ENCODE measurements around the gene PGAP2. TPM values are rescaled to one million over a fixed set of nuclear protein-coding genes. Genes with fewer than 3 reads are reported as not detected.

The PGAP2 gene
- total and polyA plus RNA-seq, 4 experiments from 2014 or later, result 16.2 to 20.7 (median 18.5) TPM

DNA sequence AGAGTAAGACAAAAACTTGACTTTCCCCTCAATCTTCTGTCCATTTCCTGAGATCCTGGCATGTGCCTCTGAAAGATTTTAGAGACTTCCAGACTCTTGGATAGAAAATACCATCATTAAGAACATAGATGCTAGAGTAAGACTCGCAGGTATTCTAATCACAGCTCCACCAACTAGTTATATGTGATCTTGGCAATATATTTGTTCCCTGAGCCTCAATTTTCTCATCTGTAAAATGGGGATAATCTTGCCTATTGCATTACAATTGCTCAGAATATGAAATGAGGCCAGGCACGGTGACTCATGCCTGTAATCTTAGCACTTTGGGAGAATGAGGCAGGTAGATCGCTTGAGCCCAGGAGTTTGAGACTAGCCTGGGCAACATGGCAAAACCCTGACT lies 21.7 kb downstream of the PGAP2 start:
- no peak for DNase-seq
- Mint-ChIP-seq H3K4me3 (no peak overlapping the region), H3K27ac (peak overlapping the region; percentile 29 to 99 (median 58)), H3K4me1 (peaks cover 57 to 81% (median 68%) of the 10 kb centered on the region in 4 donors), H3K27me3 (no peaks in the 10 kb centered on the region), H3K36me3 (peaks cover 44 to 82% of the 10 kb centered on the region in 2 donors), H3K9me3 (no peaks in the 10 kb centered on the region)
- intact Hi-C loops (cut with micrococcal nuclease), result no loop called here
- no peaks in the 10 kb centered on the region for H3K27me3 ChIP-seq (ENCODE audit: insufficient read depth, low read length)
- H3K9me3 ChIP-seq (ENCODE audit: control insufficient read depth in 1 of 2, low read length in 2 of 2), result no peaks in the 10 kb centered on the region
- H3K4me3 ChIP-seq (ENCODE audit: low read length in 2 of 2), result no peak overlapping the region
- peaks cover 55% of the 10 kb centered on the region for H3K36me3 ChIP-seq (ENCODE audit: insufficient read depth, low read length)
- peak overlapping the region; percentile 22 for H3K27ac ChIP-seq (ENCODE audit: low read depth, low read length)
- ChIA-PET CTCF (ENCODE audit: partially characterized antibody) (interaction anchor here (1.3 to 17.8 kb wide), 4 partner anchors 9 to 243 kb away, joined by 4 to 514 read pairs (median 31); partner anchors contain the start of genes PGAP2, RHOG and STIM1), POLR2A (ENCODE audit: partially characterized antibody) (interaction anchor here (1.3 to 14.3 kb wide), 5 partner anchors 8 to 234 kb away, joined by 3 to 221 read pairs (median 3); partner anchors contain the start of gene RHOG)
- peaks cover 60% of the 10 kb centered on the region for H3K4me1 ChIP-seq (ENCODE audit: insufficient read depth, low read length)

DNA sequence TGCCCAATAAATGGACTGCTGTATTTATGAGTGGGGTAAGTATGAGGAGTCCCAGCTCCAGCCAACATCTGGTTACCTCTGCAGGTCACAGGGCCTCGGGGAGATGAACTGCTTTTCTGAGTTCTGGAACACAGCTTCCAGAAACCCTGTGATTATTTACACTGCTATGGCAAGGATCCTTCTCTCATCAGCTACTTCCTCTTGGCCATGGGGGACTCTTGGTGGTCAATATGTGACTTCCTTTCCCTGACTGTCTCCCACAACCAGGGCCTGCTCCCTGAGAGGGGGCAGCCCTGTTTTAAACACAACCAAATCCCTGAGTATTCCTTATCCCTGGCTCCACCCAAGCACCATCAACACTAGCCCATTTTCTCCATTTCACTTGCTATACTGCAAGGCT lies 22.4 kb downstream of the PGAP2 start:
- Mint-ChIP-seq H3K4me1 (peaks cover 60 to 83% (median 71%) of the 10 kb centered on the region in 4 donors), H3K4me3 (peak overlapping the region in 4 of 8 donors; percentile 1 to 84 (median 42)), H3K36me3 (peaks cover 50 to 88% of the 10 kb centered on the region in 2 donors), H3K27me3 (no peaks in the 10 kb centered on the region), H3K27ac (peak overlapping the region; percentile 85 to 99 (median 94)), H3K9me3 (peaks cover 0 to 1% (median 0%) of the 10 kb centered on the region in 8 donors)
- Histone ChIP-seq H3K36me3 (ENCODE audit: insufficient read depth, low read length) (peaks cover 49% of the 10 kb centered on the region), H3K4me3 (ENCODE audit: low read length in 2 of 2) (no peak overlapping the region), H3K9me3 (ENCODE audit: control insufficient read depth in 1 of 2, low read length in 2 of 2) (no peaks in the 10 kb centered on the region), H3K4me1 (ENCODE audit: insufficient read depth, low read length) (peaks cover 60% of the 10 kb centered on the region), H3K27me3 (ENCODE audit: insufficient read depth, low read length) (no peaks in the 10 kb centered on the region), H3K27ac (ENCODE audit: low read depth, low read length) (peak overlapping the region; percentile 51)
- ChIA-PET CTCF (ENCODE audit: partially characterized antibody) (interaction anchor here (1.3 to 25.8 kb wide), 6 partner anchors 7 to 242 kb away, joined by 4 to 934 read pairs (median 31); partner anchors contain the start of genes PGAP2, RHOG and STIM1), POLR2A (ENCODE audit: partially characterized antibody) (interaction anchor here (1.3 to 14.8 kb wide), 5 partner anchors 8 to 233 kb away, joined by 3 to 659 read pairs (median 66); partner anchors contain the start of genes RHOG and STIM1)
- intact Hi-C loops (cut with micrococcal nuclease), result no loop called here
- DNase-seq, result no peak

DNA sequence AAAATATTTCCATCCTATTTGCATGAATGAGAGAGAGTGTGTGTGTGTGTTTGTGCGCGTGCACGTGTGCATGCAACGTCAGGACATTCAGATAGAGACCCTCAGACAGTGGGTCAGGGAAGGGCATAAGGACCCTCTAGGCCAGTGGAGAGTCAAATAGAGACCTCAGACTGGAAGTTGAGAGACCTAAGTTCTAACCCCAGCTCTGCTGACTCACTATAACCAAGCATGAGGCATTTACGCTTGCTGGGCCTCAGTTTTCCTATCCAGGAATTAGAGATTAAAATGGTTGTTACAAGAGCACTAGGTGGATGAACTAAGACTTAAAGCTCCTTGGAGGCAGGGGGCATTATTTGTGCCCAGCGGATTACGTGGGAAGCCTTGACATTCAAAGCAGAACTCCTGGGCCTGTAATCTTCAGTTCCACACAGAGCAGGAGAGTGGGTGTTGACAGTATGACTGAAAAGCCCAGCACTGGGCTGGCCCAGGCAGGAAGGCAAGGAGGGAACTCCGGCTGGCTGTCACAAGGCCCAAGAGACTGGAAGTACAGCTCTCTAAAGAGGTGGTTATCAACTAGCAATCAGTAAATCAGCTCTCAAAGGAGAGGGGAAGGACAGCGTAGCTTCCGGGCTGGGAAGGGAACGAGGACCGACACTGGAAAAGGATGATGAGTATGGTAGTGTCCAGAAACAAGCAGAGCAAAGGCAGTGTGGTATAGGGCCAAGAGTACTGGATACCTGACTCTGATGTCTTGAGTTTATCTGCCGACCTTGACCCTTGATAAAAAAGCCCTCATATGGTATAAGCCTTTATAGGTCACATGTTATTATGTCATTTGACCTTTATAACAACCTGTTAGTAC lies 23.2 kb downstream of the PGAP2 start:
- no peak for DNase-seq
- Mint-ChIP-seq H3K4me1 (peaks cover 58 to 84% (median 71%) of the 10 kb centered on the region in 4 donors), H3K27me3 (no peaks in the 10 kb centered on the region), H3K36me3 (peaks cover 45 to 79% of the 10 kb centered on the region in 2 donors), H3K4me3 (peak overlapping the region; percentile 56 to 84 (median 70)), H3K27ac (peak overlapping the region; percentile 83 to 99 (median 94)), H3K9me3 (peaks cover 0 to 1% (median 0%) of the 10 kb centered on the region in 8 donors)
- Histone ChIP-seq H3K4me1 (ENCODE audit: insufficient read depth, low read length) (peaks cover 67% of the 10 kb centered on the region), H3K27me3 (ENCODE audit: insufficient read depth, low read length) (no peaks in the 10 kb centered on the region), H3K4me3 (ENCODE audit: low read length in 2 of 2) (no peak overlapping the region), H3K36me3 (ENCODE audit: insufficient read depth, low read length) (peaks cover 40% of the 10 kb centered on the region), H3K27ac (ENCODE audit: low read depth, low read length) (peak overlapping the region; percentile 51), H3K9me3 (ENCODE audit: control insufficient read depth in 1 of 2, low read length in 2 of 2) (no peaks in the 10 kb centered on the region)
- ChIA-PET CTCF (ENCODE audit: partially characterized antibody) (interaction anchor here (1.3 to 25.8 kb wide), 6 partner anchors 8 to 234 kb away, joined by 4 to 934 read pairs (median 31); partner anchors contain the start of genes PGAP2, RHOG and STIM1), POLR2A (ENCODE audit: partially characterized antibody) (interaction anchor here (1.0 to 14.8 kb wide), 5 partner anchors 9 to 232 kb away, joined by 3 to 659 read pairs (median 66); partner anchors contain the start of genes PGAP2, RHOG and STIM1)
- intact Hi-C loops (cut with micrococcal nuclease), result loop anchor here (1.0 kb wide), 1 partner anchor 10 kb away; no protein-coding TSS in a partner anchor

DNA sequence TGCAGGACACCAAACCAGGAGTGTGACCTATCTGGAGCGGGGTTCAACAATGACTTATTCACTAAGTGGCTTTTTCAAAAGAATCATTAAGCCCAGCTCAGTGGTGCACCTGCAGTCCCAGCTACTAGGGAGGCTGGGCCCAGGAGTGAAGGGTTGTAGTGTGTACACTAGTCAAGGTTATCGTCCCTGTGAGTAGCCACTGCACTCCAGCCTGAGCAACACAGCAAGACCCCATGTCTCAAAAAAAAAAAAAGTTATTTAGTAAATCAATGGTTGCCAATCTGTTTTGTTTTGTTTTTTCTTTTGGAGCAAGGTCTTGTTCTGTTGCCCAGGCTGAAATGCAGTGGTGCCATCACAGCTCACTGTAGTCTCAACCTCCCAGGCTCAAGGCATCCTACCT lies 24.5 kb downstream of the PGAP2 start:
- H3K9me3 ChIP-seq (ENCODE audit: control insufficient read depth in 1 of 2, low read length in 2 of 2), result no peaks in the 10 kb centered on the region
- peaks cover 28% of the 10 kb centered on the region for H3K36me3 ChIP-seq (ENCODE audit: insufficient read depth, low read length)
- Mint-ChIP-seq H3K27ac (peak overlapping the region; percentile 83 to 99 (median 94)), H3K4me3 (peak overlapping the region in 7 of 8 donors; percentile 35 to 95 (median 82)), H3K36me3 (peaks cover 36 to 70% of the 10 kb centered on the region in 2 donors), H3K9me3 (peaks cover 0 to 1% (median 0%) of the 10 kb centered on the region in 8 donors), H3K4me1 (peaks cover 61 to 86% (median 72%) of the 10 kb centered on the region in 4 donors), H3K27me3 (no peaks in the 10 kb centered on the region)
- no peak for DNase-seq
- H3K4me1 ChIP-seq (ENCODE audit: insufficient read depth, low read length), result peaks cover 79% of the 10 kb centered on the region
- ChIA-PET POLR2A (ENCODE audit: partially characterized antibody) (interaction anchor here (0.7 to 14.8 kb wide), 6 partner anchors 8 to 111 kb away, joined by 3 to 659 read pairs (median 100); partner anchors contain the start of genes NUP98, PGAP2, RHOG and STIM1), CTCF (ENCODE audit: partially characterized antibody) (interaction anchor here (1.9 to 25.8 kb wide), 4 partner anchors 7 to 233 kb away, joined by 9 to 934 read pairs (median 283); partner anchors contain the start of genes RHOG and STIM1)
- H3K27me3 ChIP-seq (ENCODE audit: insufficient read depth, low read length), result no peaks in the 10 kb centered on the region
- H3K4me3 ChIP-seq (ENCODE audit: low read length in 2 of 2), result no peak overlapping the region
- H3K27ac ChIP-seq (ENCODE audit: low read depth, low read length), result peak overlapping the region; percentile 51
- intact Hi-C loops (cut with micrococcal nuclease), result loop anchor here (1.0 kb wide), 1 partner anchor 8 kb away; no protein-coding TSS in a partner anchor

DNA sequence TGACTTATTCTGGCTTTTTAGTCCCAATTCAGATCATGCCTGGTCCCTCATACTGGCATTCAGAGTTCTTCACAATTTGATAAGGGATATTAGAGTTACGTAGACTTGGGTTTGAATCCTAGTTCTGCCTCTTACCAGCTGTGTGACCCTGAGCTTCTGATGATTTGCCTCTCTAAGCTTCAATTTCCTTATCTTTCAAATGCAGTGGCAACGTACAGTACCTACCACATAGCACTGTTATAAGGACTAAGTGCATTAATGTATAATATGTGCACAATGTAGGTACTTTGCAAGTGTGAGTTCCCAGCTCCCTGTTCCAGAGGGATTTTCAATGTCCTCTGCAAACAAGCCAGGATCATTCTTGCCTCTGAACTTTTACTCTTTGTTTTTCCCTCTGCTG lies 25.1 kb downstream of the PGAP2 start:
- peak overlapping the region in 1 of 2 donors; percentile 4 for H3K4me3 ChIP-seq (ENCODE audit: low read length in 2 of 2)
- Mint-ChIP-seq H3K36me3 (peaks cover 36 to 70% of the 10 kb centered on the region in 2 donors), H3K9me3 (peaks cover 0 to 1% (median 0%) of the 10 kb centered on the region in 8 donors), H3K27me3 (no peaks in the 10 kb centered on the region), H3K4me3 (peak overlapping the region in 7 of 8 donors; percentile 31 to 95 (median 82)), H3K27ac (peak overlapping the region; percentile 83 to 99 (median 92)), H3K4me1 (peaks cover 62 to 88% (median 76%) of the 10 kb centered on the region in 4 donors)
- POLR2A ChIA-PET (ENCODE audit: partially characterized antibody), result interaction anchor here (0.7 to 14.8 kb wide), 8 partner anchors 7 to 240 kb away, joined by 3 to 659 read pairs (median 78); partner anchors contain the start of genes NUP98, PGAP2, RHOG and STIM1
- no peaks in the 10 kb centered on the region for H3K9me3 ChIP-seq (ENCODE audit: control insufficient read depth in 1 of 2, low read length in 2 of 2)
- intact Hi-C loops (cut with micrococcal nuclease), result no loop called here
- H3K4me1 ChIP-seq (ENCODE audit: insufficient read depth, low read length), result peaks cover 85% of the 10 kb centered on the region
- H3K36me3 ChIP-seq (ENCODE audit: insufficient read depth, low read length), result peaks cover 23% of the 10 kb centered on the region
- peak overlapping the region; percentile 51 for H3K27ac ChIP-seq (ENCODE audit: low read depth, low read length)
- no peak for DNase-seq
- no peaks in the 10 kb centered on the region for H3K27me3 ChIP-seq (ENCODE audit: insufficient read depth, low read length)
- CTCF ChIA-PET (ENCODE audit: partially characterized antibody), result interaction anchor here (1.2 to 25.8 kb wide), 5 partner anchors 6 to 232 kb away, joined by 3 to 934 read pairs (median 52); partner anchors contain the start of genes RHOG and STIM1

DNA sequence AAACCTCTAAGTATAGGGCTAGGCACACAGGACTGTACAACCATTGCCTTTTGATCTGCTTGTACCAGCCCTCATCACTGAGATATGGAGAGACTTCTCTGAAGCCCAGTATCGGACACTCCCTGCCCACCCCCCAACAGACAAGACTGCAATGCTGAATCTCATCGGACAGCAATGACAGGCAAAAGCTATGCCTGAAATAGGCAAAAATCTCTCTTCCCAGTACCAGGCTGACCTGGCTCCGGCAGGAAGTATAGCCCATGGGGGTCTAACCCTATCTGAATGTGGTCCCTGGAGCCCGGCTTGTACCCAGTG lies 25.9 kb downstream of the PGAP2 start:
- no peak for DNase-seq
- Mint-ChIP-seq H3K9me3 (peaks cover 0 to 3% (median 0%) of the 10 kb centered on the region in 8 donors), H3K4me3 (peak overlapping the region; percentile 62 to 95 (median 86)), H3K27ac (peak overlapping the region; percentile 85 to 99 (median 94)), H3K36me3 (peaks cover 38 to 72% of the 10 kb centered on the region in 2 donors), H3K4me1 (peaks cover 69 to 96% (median 83%) of the 10 kb centered on the region in 4 donors), H3K27me3 (peaks cover 0 to under 1% of the 10 kb centered on the region in 2 donors)
- H3K9me3 ChIP-seq (ENCODE audit: control insufficient read depth in 1 of 2, low read length in 2 of 2), result no peaks in the 10 kb centered on the region
- H3K4me3 ChIP-seq (ENCODE audit: low read length in 2 of 2), result peak overlapping the region; percentile 1 to 3
- peak overlapping the region; percentile 57 for H3K27ac ChIP-seq (ENCODE audit: low read depth, low read length)
- H3K36me3 ChIP-seq (ENCODE audit: insufficient read depth, low read length), result peaks cover 20% of the 10 kb centered on the region
- POLR2A ChIA-PET (ENCODE audit: partially characterized antibody), result interaction anchor here (1.5 to 14.8 kb wide), 5 partner anchors 13 to 239 kb away, joined by 3 to 659 read pairs (median 109); partner anchors contain the start of genes NUP98, PGAP2 and STIM1
- H3K27me3 ChIP-seq (ENCODE audit: insufficient read depth, low read length), result no peaks in the 10 kb centered on the region
- CTCF ChIA-PET (ENCODE audit: partially characterized antibody), result interaction anchor here (1.2 to 25.8 kb wide), 5 partner anchors 5 to 231 kb away, joined by 3 to 934 read pairs (median 52); partner anchors contain the start of genes RHOG and STIM1
- intact Hi-C loops (cut with micrococcal nuclease), result no loop called here
- H3K4me1 ChIP-seq (ENCODE audit: insufficient read depth, low read length), result peaks cover 93% of the 10 kb centered on the region

Measured in CD4-positive, alpha-beta memory T cell (primary cell).